GM19463 (cell line): ENCODE measurements around the gene GPR153.

Experiments used
- ATAC-seq: cut with Tn5 transposase; IDR thresholded peaks from one replicate; pipeline ENCODE4 v1.9.1; 2021; ENCODE audit warnings: mild to moderate bottlenecking, moderate library complexity; ENCODE audit not compliant: unreplicated experiment

The GPR153 gene

GRCh38 chr1:6287029-6287428 lies 26.1 kb upstream of the GPR153 start:
- ATAC-seq = no peak

- no peak for ATAC-seq
These were observed 25.4 kb upstream of the GPR153 start for GRCh38 chr1:6286266-6286665.

- ATAC-seq = no peak
These were observed 24.4 kb upstream of the GPR153 start for GRCh38 chr1:6285336-6285735.

GRCh38 chr1:6282577-6283270 lies 21.8 kb upstream of the GPR153 start:
- ATAC-seq = no peak

GRCh38 chr1:6281511-6282402 lies 20.9 kb upstream of the GPR153 start:
- no peak for ATAC-seq

- ATAC-seq = no peak
These were observed 20.0 kb upstream of the GPR153 start for GRCh38 chr1:6280761-6281451.

GRCh38 chr1:6279613-6280383 lies 18.9 kb upstream of the GPR153 start:
- no peak for ATAC-seq

- no peak for ATAC-seq
These were observed 18.2 kb upstream of the GPR153 start for GRCh38 chr1:6279066-6279465.

- no peak for ATAC-seq
These were observed 17.4 kb upstream of the GPR153 start for GRCh38 chr1:6278263-6278662.

- no peak for ATAC-seq
These were observed 16.1 kb upstream of the GPR153 start for GRCh38 chr1:6276811-6277555.

- ATAC-seq = no peak
These were observed 15.2 kb upstream of the GPR153 start for GRCh38 chr1:6275826-6276782.

- ATAC-seq = no peak
These were observed 13.8 kb upstream of the GPR153 start for GRCh38 chr1:6274622-6275139.

GRCh38 chr1:6274102-6274501 lies 13.2 kb upstream of the GPR153 start:
- no peak for ATAC-seq

- no peak for ATAC-seq
These were observed 12.5 kb upstream of the GPR153 start for GRCh38 chr1:6273380-6273891.

- ATAC-seq = no peak
These were observed 12.0 kb upstream of the GPR153 start for GRCh38 chr1:6272868-6273267.

GRCh38 chr1:6272452-6272851 lies 11.6 kb upstream of the GPR153 start:
- ATAC-seq = no peak

GRCh38 chr1:6271554-6271953 lies 10.7 kb upstream of the GPR153 start:
- ATAC-seq = no peak

GRCh38 chr1:6271006-6271405 lies 10.1 kb upstream of the GPR153 start:
- no peak for ATAC-seq

- no peak for ATAC-seq
These were observed 9.5 kb upstream of the GPR153 start for GRCh38 chr1:6270401-6270800.
